HCT116 (cell line): Measurements from ENCODE around the gene NET1. TPM values are rescaled to one million over a fixed set of nuclear protein-coding genes. Genes with fewer than 3 reads are reported as not detected.

Source experiments
- ATAC-seq: fragments of 200-7000 bp; cut with Tn5 transposase; 2 replicates; pipeline ENCODE4 v1.9.1; 2020; ENCODE audit warnings: mild to moderate bottlenecking, moderate library complexity
- BruUV-seq: library from RNA; stranded (reverse); fragments of 400-500 nt; replicated peaks from 2 replicates; lab custom pipeline; 2021; lab: Mats Ljungman, UMichigan
- CTCF ChIA-PET: fragments of 300-600 bp; sonication (Branson Sonifier 250); formaldehyde crosslinking; loops from one replicate; lab custom pipeline; 2021; ENCODE audit warnings: antibody characterized with exemption; lab: Charles Lee
- POLR2A ChIA-PET: fragments of 300-600, 350-600 bp; sonication (Branson Sonifier 250); formaldehyde crosslinking; loops from one replicate; lab custom pipeline; 2021; ENCODE audit warnings: antibody characterized with exemption; lab: Charles Lee
- RAD21 ChIA-PET, 2 experiments: fragments of 300-600 bp; sonication (Branson Sonifier 250); formaldehyde crosslinking; loops; one replicate each; lab custom pipeline; 2023; ENCODE audit warnings: low total read pairs in 2 of 2; ENCODE audit not compliant: uncharacterized antibody in 2 of 2, unreplicated experiment in 2 of 2, low non-redundant PET in 1 of 2; lab: Charles Lee
- DNase-seq: peaks from one replicate; pipeline ENCODE4 v3.0.0-alpha.2; 2010; ENCODE audit warnings: low read depth, low spot score
- H2AFZ ChIP-seq: fragments of 200-600 bp; shearing (Covaris generic), sonication (generic); 2 replicates; pipeline ENCODE4 v1.6.1; 2017; ENCODE audit warnings: low read depth, mixed run types, mixed read lengths, antibody characterized with exemption, low read length; ENCODE audit not compliant: poor library complexity, severe bottlenecking
- H3K27ac ChIP-seq: 2 replicates; pipeline ENCODE4 v1.5.1; 2012; ENCODE audit warnings: low read depth, low read length
- H3K27me3 ChIP-seq: fragments of 200-600 bp; sonication (generic); 2 replicates; pipeline ENCODE4 v1.6.1; 2016; ENCODE audit warnings: mixed run types, low read length, mixed read lengths; ENCODE audit not compliant: insufficient read depth
- H3K36me3 ChIP-seq, 2 experiments: fragments of 200-500 bp in 1 of 2; fragments of 200-600 bp in 1 of 2; sonication (Bioruptor generic) in 1 of 2; sonication (generic) in 1 of 2; 2 replicates each; pipeline versions ENCODE4 v1.5.1 to v1.6.1; 2014 to 2016; ENCODE audit warnings: low read length in 2 of 2, inconsistent platforms in 1 of 2, mixed read lengths in 1 of 2, mixed run types in 1 of 2; ENCODE audit not compliant: insufficient read depth in 2 of 2, control insufficient read depth in 1 of 2
- H3K4me1 ChIP-seq, 2 experiments: fragments of 200-600 bp in 1 of 2; sonication (generic) in 1 of 2; 2 replicates each; pipeline versions ENCODE4 v1.5.1 to v1.6.1; 2012 to 2017; ENCODE audit warnings: low read length in 2 of 2, inconsistent platforms in 1 of 2, mild to moderate bottlenecking in 1 of 2, mixed read lengths in 1 of 2, mixed run types in 1 of 2, moderate library complexity in 1 of 2; ENCODE audit not compliant: insufficient read depth in 2 of 2, control insufficient read depth in 1 of 2
- H3K4me2 ChIP-seq: fragments of 200-600 bp; sonication (generic); 2 replicates; pipeline ENCODE4 v1.6.1; 2017; ENCODE audit warnings: mixed run types, low read length, mixed read lengths
- H3K4me3 ChIP-seq, 2 experiments: fragments of 200-600 bp in 1 of 2; sonication (generic) in 1 of 2; replicated peaks in 1 of 2; 2 replicates each; pipeline ENCODE4 v1.5.1; 2011 to 2016; ENCODE audit warnings: low read length in 2 of 2, control low read depth in 1 of 2, low read depth in 1 of 2, mild to moderate bottlenecking in 1 of 2, mixed read lengths in 1 of 2, mixed run types in 1 of 2
- H3K79me2 ChIP-seq: fragments of 200-600 bp; sonication (generic); 2 replicates; pipeline ENCODE4 v1.6.1; 2017; ENCODE audit warnings: mild to moderate bottlenecking, mixed run types, low read length, moderate library complexity, mixed read lengths; ENCODE audit not compliant: insufficient read depth
- H3K9ac ChIP-seq: fragments of 200-600 bp; sonication (generic); 2 replicates; pipeline ENCODE4 v1.6.1; 2016; ENCODE audit warnings: low read length, mixed read lengths
- H3K9me2 ChIP-seq: fragments of 200-600 bp; sonication (generic), shearing (Covaris generic); 2 replicates; pipeline ENCODE4 v1.6.1; 2017; ENCODE audit warnings: mixed run types, mild to moderate bottlenecking, moderate library complexity; ENCODE audit not compliant: insufficient read depth
- H3K9me3 ChIP-seq, 2 experiments: fragments of 200-500 bp in 1 of 2; fragments of 200-600 bp in 1 of 2; sonication (Bioruptor generic) in 1 of 2; sonication (generic) in 1 of 2; 2 replicates each; pipeline ENCODE4 v1.6.1; 2014 to 2017; ENCODE audit warnings: low read length in 2 of 2, mixed read lengths in 2 of 2, inconsistent platforms in 1 of 2, low read depth in 1 of 2, mild to moderate bottlenecking in 1 of 2, mixed run types in 1 of 2, moderate library complexity in 1 of 2; ENCODE audit not compliant: control insufficient read depth in 1 of 2, insufficient read depth in 1 of 2
- H4K20me1 ChIP-seq: fragments of 200-600 bp; sonication (generic), shearing (Covaris generic); 2 replicates; pipeline ENCODE4 v1.6.1; 2017; ENCODE audit warnings: mixed run types, mild to moderate bottlenecking, moderate library complexity; ENCODE audit not compliant: insufficient read depth
- CTCF ChIP-seq, 3 experiments: fragments of 200-600 bp in 1 of 3; sonication (generic) in 1 of 3; IDR thresholded peaks in 2 of 3; conservative IDR thresholded peaks in 1 of 3; 2 replicates each; pipeline ENCODE4 v1.5.1; 2012 to 2017; ENCODE audit warnings: low read depth in 2 of 3, low read length in 2 of 3, antibody characterized with exemption in 1 of 3, borderline replicate concordance in 1 of 3, control low read depth in 1 of 3, mild to moderate bottlenecking in 1 of 3, mixed read lengths in 1 of 3, mixed run types in 1 of 3, moderate library complexity in 1 of 3; ENCODE audit not compliant: insufficient read depth in 1 of 3
- JUND ChIP-seq: IDR thresholded peaks from 2 replicates; pipeline ENCODE4 v1.6.1; 2012
- POLR2A ChIP-seq: IDR thresholded peaks from 2 replicates; pipeline ENCODE4 v1.7.0; 2011; ENCODE audit warnings: borderline replicate concordance; ENCODE audit not compliant: insufficient read depth, insufficient read length; ENCODE audit errors: extremely low read depth
- RAD21 ChIP-seq: IDR thresholded peaks from 2 replicates; pipeline ENCODE4 v1.6.1; 2012; ENCODE audit warnings: low read depth, mild to moderate bottlenecking
- intact Hi-C: fragments of 100-400 bp; cut with micrococcal nuclease; formaldehyde crosslinking; loops from 2 replicates; pipeline ENCODE4 v1.10.0; 2022
- total RNA-seq: library from RNA; stranded (reverse); gene quantifications from one replicate; pipeline ENCODE4 v1.2.1, GENCODE V29; 2021; ENCODE audit not compliant: unreplicated experiment
- TF ChIP-seq, protein P1 (sequence below): IDR thresholded peaks from 2 replicates; pipeline ENCODE4 v1.6.1; 2011; ENCODE audit warnings: mild to moderate bottlenecking, low read length, moderate library complexity; ENCODE audit not compliant: insufficient replicate concordance; ENCODE audit errors: extremely low read depth
- TF ChIP-seq, protein P2 (sequence below): IDR thresholded peaks from 2 replicates; pipeline ENCODE4 v1.6.1; 2012; ENCODE audit warnings: low read depth

Gene NET1
- total RNA-seq, 1 experiment from 2014 or later = 51.2 TPM

- ATAC-seq (no peak), DNase-seq (no peak)
- H3K27ac ChIP-seq = no peak within 1 kb of the TSS
- intact Hi-C loops = no loop called here
- no peaks in the 10 kb centered on the region for H3K9me2 ChIP-seq
- H3K27me3 ChIP-seq = peaks cover 48% of the 10 kb centered on the region
- H3K9me3 ChIP-seq = no peaks in the 10 kb centered on the region; a peak in 1 of 4 replicates
- no peak within 1 kb of the TSS for H2AFZ ChIP-seq
- no peaks in the 10 kb centered on the region for H3K36me3 ChIP-seq
- no TSS peak for BruUV-seq
- no peak within 1 kb of the TSS for H3K4me2 ChIP-seq
- 0 out of 6 replicates have a peak, but pooled peaks of 1 of the 3 experiments have one; percentile 3 for TF ChIP-seq CTCF (IDR thresholded peaks at IDR 0.05 in 2 of 3, conservative IDR thresholded peaks at IDR 0.05 in 1 of 3; ENCODE audit: borderline replicate concordance in 1 of 3, insufficient read depth in 1 of 3, low read depth in 2 of 3, low read length in 2 of 3)
- TF ChIP-seq, protein P1, sequence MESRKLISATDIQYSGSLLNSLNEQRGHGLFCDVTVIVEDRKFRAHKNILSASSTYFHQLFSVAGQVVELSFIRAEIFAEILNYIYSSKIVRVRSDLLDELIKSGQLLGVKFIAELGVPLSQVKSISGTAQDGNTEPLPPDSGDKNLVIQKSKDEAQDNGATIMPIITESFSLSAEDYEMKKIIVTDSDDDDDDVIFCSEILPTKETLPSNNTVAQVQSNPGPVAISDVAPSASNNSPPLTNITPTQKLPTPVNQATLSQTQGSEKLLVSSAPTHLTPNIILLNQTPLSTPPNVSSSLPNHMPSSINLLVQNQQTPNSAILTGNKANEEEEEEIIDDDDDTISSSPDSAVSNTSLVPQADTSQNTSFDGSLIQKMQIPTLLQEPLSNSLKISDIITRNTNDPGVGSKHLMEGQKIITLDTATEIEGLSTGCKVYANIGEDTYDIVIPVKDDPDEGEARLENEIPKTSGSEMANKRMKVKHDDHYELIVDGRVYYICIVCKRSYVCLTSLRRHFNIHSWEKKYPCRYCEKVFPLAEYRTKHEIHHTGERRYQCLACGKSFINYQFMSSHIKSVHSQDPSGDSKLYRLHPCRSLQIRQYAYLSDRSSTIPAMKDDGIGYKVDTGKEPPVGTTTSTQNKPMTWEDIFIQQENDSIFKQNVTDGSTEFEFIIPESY = no peak
- H3K79me2 ChIP-seq = no peaks in the 10 kb centered on the region
- H4K20me1 ChIP-seq = no peaks in the 10 kb centered on the region
- H3K4me1 ChIP-seq = no peaks in the 10 kb centered on the region
- RAD21 ChIA-PET = no interaction called here
- CTCF ChIA-PET = no interaction called here
- H3K4me3 ChIP-seq = no peak within 1 kb of the TSS
- no peak within 1 kb of the TSS for H3K9ac ChIP-seq
- POLR2A ChIA-PET = no interaction called here
These were observed 47.4 kb upstream of the NET1 start, which contains the start of gene UCN3 for GRCh38 chr10:5364890-5365338. Gene UCN3 (plus strand): TSS chr10:5364966. CDS start chr10:5373721, 8,755 bp downstream.

DNA sequence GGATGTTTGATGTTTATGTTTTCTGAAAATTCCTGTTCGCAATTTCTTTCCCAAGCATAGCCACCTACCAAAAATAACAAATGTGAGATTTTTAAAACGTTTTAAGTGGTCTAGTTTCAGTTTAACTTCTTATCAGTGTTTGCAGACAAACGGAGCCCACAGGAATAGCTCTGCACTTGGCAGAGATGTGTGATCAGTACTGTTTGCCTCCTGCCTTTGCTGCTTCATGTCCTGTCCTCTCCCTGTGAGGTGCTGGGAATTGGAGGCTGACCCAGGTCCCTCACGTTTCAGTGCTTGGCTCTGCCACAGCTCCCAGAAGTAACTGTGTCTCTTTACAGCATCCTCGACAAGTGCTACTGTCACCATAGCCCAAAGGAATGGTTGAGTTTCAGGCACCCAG lies 46.4 kb upstream of the NET1 start:
- TF ChIP-seq, protein P2, sequence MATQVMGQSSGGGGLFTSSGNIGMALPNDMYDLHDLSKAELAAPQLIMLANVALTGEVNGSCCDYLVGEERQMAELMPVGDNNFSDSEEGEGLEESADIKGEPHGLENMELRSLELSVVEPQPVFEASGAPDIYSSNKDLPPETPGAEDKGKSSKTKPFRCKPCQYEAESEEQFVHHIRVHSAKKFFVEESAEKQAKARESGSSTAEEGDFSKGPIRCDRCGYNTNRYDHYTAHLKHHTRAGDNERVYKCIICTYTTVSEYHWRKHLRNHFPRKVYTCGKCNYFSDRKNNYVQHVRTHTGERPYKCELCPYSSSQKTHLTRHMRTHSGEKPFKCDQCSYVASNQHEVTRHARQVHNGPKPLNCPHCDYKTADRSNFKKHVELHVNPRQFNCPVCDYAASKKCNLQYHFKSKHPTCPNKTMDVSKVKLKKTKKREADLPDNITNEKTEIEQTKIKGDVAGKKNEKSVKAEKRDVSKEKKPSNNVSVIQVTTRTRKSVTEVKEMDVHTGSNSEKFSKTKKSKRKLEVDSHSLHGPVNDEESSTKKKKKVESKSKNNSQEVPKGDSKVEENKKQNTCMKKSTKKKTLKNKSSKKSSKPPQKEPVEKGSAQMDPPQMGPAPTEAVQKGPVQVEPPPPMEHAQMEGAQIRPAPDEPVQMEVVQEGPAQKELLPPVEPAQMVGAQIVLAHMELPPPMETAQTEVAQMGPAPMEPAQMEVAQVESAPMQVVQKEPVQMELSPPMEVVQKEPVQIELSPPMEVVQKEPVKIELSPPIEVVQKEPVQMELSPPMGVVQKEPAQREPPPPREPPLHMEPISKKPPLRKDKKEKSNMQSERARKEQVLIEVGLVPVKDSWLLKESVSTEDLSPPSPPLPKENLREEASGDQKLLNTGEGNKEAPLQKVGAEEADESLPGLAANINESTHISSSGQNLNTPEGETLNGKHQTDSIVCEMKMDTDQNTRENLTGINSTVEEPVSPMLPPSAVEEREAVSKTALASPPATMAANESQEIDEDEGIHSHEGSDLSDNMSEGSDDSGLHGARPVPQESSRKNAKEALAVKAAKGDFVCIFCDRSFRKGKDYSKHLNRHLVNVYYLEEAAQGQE = no peak
- TF ChIP-seq RAD21 (no peak), POLR2A (no peak), CTCF (IDR thresholded peaks at IDR 0.05 in 2 of 3, conservative IDR thresholded peaks at IDR 0.05 in 1 of 3; ENCODE audit: borderline replicate concordance in 1 of 3, insufficient read depth in 1 of 3, low read depth in 2 of 3, low read length in 2 of 3) (no peak), JUND (no peak)
- Histone ChIP-seq H3K36me3 (no peaks in the 10 kb centered on the region), H3K27ac (no peak overlapping the region), H4K20me1 (no peaks in the 10 kb centered on the region), H3K9me2 (no peaks in the 10 kb centered on the region), H3K4me1 (no peaks in the 10 kb centered on the region), H2AFZ (no peak overlapping the region), H3K9ac (no peak overlapping the region), H3K9me3 (peaks cover 0 to 7% of the 10 kb centered on the region in 2 experiments; a peak in 1 of 4 replicates), H3K79me2 (no peaks in the 10 kb centered on the region), H3K27me3 (peaks cover 48% of the 10 kb centered on the region), H3K4me3 (no peak overlapping the region), H3K4me2 (no peak overlapping the region)
- ChIA-PET CTCF (no interaction called here), POLR2A (no interaction called here), RAD21 (no interaction called here)
- DNase-seq (no peak), ATAC-seq (no peak)
- no TSS peak for BruUV-seq
- intact Hi-C loops = no loop called here
